ENCODE results near the gene MYL5.

DNA sequence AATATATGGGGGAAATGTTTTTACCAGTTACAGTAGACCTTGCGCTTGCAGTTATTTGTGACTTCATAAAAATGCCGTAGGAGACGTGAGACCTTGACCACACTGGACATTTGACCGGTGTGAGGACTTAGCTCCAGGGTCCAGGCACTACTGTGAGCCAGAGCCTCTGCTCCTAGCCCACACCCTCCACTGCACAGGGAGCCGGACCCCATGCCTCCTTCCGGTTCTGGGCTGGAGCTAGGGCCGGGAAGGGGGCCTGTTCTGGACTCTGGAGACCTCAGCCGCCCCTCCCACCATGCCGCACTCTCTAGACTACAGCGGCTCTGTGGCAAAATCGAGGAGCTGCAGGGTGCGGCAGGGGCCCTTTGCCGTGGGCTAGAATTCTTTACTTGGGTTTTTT is 36.6 kb downstream of the MYL5 start:
- TF ChIP-seq CTCF (IDR thresholded peaks at IDR 0.05) (no peak), POLR2A (IDR thresholded peaks at IDR 0.05) (no peak)
